ENCODE measurements around the gene HOXA4. TPM values are rescaled to one million over a fixed set of nuclear protein-coding genes. Genes with fewer than 3 reads are reported as not detected.

The HOXA4 gene
- total and polyA plus RNA-seq, 2 of the 8 experiments (the other 6 are each of a cell fraction or from before 2014, with no cell fraction given) = not detected

DNA sequence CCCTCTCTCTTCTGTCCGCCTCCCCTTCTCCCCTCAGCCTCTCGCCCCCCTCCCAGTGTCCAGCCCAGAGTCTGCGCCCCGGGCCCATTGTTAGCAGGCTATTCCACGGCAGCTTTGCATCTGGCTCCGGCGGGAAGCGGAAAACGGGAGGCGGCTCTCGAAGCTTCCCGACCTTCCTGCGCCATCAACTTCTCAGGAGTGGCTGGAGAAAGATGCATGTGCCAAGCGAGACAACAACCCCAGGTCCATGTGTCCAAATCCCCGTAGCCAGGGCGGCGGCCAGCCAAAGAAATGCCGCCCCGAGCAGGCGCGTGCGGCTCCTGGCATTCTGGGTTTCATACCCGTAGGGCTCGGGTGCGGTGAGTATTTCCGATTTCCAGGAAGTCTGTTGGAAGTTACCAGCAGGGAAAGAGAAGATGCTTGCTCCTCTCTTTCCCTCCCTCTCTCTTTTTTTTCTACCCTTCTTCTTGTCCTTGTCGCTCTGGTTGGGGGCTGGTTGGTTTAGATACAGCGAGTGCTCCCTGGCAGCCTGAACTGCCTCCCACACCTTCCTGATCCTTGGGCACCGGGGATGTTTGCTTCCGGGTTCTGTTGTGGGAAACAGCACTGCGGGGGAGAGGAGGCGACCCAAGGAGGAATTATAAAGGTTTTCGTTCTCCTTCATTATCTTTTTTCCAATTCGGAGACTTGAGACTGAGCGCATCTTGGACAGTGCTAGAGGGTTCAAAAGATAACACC is 26.9 kb downstream of the HOXA4 start (continued):
- TF ChIP-seq POU5F1 (IDR thresholded peaks at IDR 0.05; ENCODE audit: low read depth, low read length) (no peak), GTF2F1 (IDR thresholded peaks at IDR 0.05; ENCODE audit: borderline replicate concordance, low read depth, low read length) (no peak), SIX5 (IDR thresholded peaks at IDR 0.05; ENCODE audit: low read depth, low read length) (no peak)
